HG03060 (cell line): ENCODE results near the gene LRBA.
"Not testable (repeated sequence)": the region's sequence is repeated elsewhere in the genome, so short reads cannot be mapped to it uniquely, and the experiment has no call there.

Experiments used
- ATAC-seq: cut with Tn5 transposase; IDR thresholded peaks from one replicate; pipeline ENCODE4 v1.9.1; 2021; ENCODE audit warnings: low read depth, moderate number of reproducible peaks; ENCODE audit not compliant: unreplicated experiment

Gene LRBA

GRCh38 chr4:150533673-150534072, 481.4 kb downstream of the LRBA start:
- ATAC-seq, result no peak

DNA sequence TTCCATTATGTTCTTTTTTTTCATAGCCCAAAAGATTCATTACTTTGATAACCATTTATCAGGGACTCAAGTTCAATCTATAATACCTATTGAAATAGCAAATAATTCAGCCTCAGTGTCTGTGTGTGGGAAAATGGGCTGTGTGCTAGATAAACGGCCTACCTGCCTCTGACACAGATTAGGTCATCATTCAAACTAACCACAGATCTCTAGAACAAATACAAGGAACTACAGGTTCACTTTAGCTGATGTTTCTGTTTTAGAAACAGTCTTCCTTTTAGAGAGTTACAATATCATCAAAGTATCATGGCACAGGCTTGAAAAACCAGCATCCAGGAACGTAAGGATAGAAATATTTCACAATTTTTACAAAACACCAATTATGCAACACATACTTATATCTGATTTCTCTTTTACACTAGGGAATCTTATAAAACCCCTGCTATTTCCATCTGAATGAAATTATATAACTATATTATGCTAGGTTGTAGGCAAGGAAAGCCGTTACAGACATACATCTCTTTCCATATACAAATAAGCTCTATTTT, 489.7 kb downstream of the LRBA start:
- no peak for ATAC-seq

GRCh38 chr4:150518559-150518958, 496.5 kb downstream of the LRBA start:
- ATAC-seq, result peak; percentile 53

GRCh38 chr4:150515135-150515534, 499.9 kb downstream of the LRBA start:
- no peak for ATAC-seq

- no peak for ATAC-seq
Observed at GRCh38 chr4:150514709-150515108, 500.4 kb downstream of the LRBA start.

- ATAC-seq, result no peak
Observed at GRCh38 chr4:150510176-150510865, 504.8 kb downstream of the LRBA start.

GRCh38 chr4:150507656-150508055, 507.4 kb downstream of the LRBA start:
- ATAC-seq, result not testable (repeated sequence)

DNA sequence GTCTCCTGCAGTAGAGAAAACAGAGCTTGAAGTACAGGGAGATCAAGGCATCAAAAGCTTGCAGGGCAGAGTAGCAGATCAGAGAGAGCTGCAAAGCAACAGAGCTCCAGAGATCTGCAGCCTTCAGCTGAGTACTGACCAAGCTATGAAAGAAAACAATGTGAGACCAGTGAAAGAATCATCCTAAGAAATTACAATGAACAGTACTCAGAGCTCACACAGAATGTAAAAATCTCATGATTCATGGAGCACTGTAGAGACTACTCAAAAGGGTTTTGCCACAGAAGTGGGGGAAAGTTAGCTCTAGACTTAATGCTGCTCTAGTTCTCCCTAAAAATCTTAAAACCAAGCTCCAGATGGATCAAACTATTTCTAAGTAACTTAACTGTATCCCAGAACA, 513.1 kb downstream of the LRBA start:
- ATAC-seq, result no peak

DNA sequence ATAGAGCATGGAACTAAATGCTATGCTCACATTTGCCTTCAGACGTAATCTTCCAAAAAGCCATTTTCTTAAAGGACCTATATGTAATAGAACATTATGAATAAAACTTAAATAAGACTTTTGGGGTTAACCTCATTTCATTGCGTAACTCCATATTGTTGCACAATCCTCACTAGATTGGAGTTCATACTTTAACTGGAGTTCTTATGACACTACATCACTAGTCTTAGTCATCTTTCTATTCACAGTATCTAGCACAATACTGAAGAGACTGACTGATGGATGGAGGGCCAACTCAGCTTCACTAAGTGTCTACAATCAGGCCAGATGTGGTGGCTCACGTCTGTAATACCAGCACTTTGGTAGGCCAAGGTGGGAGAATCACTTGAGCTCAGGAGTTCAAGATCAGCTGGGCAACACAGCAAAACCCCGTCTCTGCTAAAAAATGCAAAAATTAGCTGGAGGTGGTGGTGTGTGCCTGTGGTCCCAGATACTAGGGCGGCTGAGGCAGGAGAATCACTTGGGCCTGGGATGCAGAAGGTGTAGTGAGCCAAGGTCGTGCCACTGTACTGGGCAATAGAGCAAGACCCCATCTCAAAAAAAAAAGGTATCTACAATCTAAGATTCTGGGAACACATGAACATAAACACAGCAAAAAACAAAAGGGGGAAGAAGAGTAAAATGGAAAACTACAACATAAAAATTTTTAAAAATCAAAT, 513.9 kb downstream of the LRBA start:
- no peak for ATAC-seq

DNA sequence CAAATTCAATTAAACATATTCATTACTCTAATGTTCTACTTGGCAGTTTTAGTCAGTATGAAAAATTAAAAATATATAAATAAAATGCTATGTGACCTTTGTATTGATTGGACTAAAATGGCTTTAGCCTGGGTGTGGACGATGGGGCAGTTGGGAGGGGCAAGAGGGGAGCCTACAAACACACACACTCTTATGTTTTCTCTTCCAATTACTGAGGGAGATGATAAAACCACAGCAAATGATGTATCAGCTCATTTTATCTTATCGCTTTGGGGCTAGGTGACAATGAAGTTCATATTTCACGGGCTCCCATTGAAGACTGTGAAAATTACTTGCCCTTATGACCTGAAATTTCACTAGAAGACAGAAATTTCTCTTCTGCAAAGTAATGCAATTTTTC, 517.5 kb downstream of the LRBA start:
- ATAC-seq, result no peak

DNA sequence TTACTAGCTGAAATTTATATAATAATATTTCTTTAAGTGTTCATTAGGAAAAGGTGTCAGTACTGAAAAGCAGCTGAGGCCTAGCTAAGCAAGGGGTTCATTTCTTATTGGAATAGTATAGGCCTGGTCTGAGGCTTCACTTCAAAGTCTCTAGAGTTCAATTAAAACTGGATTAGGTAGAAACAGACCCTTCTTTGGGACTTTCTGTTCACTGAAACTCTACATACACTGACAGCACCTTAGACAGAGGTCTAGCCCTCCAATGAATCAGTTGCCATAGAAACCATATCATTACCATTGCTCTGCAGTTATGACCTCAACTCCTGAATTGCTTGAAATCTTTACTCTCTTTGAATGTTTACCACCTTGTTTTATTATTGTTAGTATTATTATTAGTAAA, 519.5 kb downstream of the LRBA start:
- ATAC-seq, result no peak

DNA sequence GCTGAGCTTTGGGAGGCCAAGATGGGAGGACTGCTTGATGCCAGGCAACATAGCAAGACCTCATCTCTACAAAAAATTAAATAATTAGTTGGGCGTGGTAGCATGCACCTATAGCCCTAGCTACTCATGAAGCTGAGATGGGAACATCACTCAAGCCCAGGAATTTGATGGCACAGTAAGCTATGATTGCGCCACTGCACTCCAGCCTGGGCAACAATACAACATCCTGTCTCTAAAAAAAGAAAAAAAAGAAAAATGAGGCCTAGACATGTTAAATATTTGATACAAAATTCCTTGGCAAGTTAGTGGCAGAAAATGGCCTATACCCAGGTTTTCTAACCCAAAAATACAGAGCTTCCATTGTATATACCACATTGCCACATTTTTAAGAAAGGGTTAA, 521.2 kb downstream of the LRBA start:
- no peak for ATAC-seq

- ATAC-seq, result no peak
Observed at GRCh38 chr4:150491132-150492049, 523.7 kb downstream of the LRBA start.

GRCh38 chr4:150482581-150482980, 532.5 kb downstream of the LRBA start:
- no peak for ATAC-seq

DNA sequence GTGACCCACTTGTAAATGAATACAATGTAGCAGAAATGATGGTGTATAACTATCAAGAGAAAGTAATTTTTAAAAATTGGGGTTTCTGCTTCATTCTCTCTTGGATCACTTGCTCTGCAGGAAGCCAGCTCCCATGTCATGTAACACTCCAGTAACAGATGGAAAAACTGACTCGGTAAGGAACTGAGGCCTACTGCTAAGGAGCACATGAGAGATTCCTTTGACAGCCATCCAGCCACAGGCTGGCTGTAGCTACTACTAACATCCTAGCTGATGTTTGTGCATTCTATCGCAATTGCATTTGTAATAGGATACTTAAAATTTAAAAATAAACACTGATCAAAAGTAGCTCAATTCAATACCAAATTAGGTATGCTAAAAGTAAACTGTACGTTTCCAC, 535.4 kb downstream of the LRBA start:
- no peak for ATAC-seq

GRCh38 chr4:150477869-150478268, 537.2 kb downstream of the LRBA start:
- ATAC-seq, result no peak

DNA sequence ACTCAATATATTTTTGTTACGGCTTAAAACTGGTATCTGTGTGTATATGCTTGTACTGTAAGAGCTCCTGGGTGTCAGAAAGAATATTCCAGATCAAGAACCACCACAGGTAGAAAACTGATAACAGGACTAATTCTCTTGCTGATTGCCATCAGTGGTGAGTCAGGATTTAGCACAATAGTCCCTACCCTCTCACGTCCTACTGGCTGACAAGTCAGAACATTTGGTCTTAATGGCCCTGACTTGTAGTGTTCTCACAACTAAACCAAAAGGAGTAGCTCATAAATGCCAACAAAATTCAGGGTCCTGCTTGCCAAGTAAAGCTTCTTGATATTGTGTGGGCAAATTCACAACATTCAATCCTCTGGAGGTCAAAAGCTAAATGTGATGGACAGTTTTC, 538.3 kb downstream of the LRBA start:
- no peak for ATAC-seq

DNA sequence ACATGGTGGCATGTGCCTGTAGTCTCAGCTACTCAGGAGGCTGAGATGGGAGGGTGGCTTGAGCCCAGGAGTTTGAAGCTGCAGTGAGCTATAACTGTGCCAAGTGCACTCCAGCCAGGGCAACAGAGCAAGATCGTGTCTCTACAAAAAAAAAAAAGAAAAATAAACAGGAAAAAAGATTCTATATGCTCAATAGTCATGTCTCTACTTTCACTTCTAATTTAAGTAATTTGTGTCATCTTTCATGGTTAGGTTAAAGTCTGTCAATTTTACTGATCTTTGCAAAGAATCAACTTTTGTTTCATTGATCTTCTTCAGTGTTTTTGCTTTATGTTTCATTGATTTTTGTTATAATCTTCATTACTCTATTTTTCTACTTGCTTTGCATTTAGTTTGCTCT, 539.3 kb downstream of the LRBA start:
- ATAC-seq, result no peak

DNA sequence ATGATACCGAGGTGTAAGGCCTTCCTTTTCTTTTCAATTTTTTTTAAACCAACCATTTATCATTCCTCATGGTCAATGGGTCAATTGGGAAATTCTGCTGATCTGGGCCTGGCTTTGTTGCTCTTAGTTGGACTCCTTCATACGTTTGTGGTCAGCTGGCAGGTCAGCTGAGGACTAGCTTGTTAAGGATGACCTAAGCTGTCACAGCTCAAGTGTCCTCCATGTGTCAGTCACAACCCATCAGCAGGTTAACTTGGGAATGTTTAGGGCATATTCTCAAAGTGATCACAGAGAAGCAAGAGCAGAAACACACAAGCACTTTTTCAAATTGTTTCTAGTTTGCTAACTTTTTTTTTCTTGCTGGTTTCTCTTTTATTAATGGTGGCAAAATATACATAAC, 550.6 kb downstream of the LRBA start:
- ATAC-seq, result no peak

- no peak for ATAC-seq
Observed at GRCh38 chr4:150462743-150463142, 552.3 kb downstream of the LRBA start.

- no peak for ATAC-seq
Observed at GRCh38 chr4:150461957-150462356, 553.1 kb downstream of the LRBA start.
